ENCODE data around the gene NUPR1. TPM values are rescaled to one million over a fixed set of nuclear protein-coding genes. Genes with fewer than 3 reads are reported as not detected.
"Not testable (repeated sequence)": the region's sequence is repeated elsewhere in the genome, so short reads cannot be mapped to it uniquely, and the experiment has no call there.

The NUPR1 gene
- total and polyA plus RNA-seq, 2 of the 13 experiments (the other 11 are each of a cell fraction or from before 2014, with no cell fraction given): 18.0 to 25.6 TPM

- no peak for TF ChIP-seq ZBTB49 (CRISPR knock-in tag; IDR thresholded peaks at IDR 0.05; ENCODE audit: borderline replicate concordance)
- 0 out of 2 replicates have a peak, but pooled peaks have one; percentile 32 for TF ChIP-seq NRL (CRISPR knock-in tag; IDR thresholded peaks at IDR 0.05; ENCODE audit: borderline replicate concordance)
- TF ChIP-seq NFE2L1 (CRISPR knock-in tag; IDR thresholded peaks at IDR 0.05; ENCODE audit: borderline replicate concordance): 0 out of 2 replicates have a peak, but pooled peaks have one; percentile 16
- 0 out of 2 replicates have a peak, but pooled peaks have one; percentile 17 for TF ChIP-seq NBN (conservative IDR thresholded peaks at IDR 0.05)
- TF ChIP-seq POGZ (CRISPR knock-in tag; IDR thresholded peaks at IDR 0.05): no peak
- no peak for TF ChIP-seq SMC3 (IDR thresholded peaks at IDR 0.05; ENCODE audit: low read length)
- 0 out of 2 replicates have a peak, but pooled peaks have one; percentile 72 for TF ChIP-seq NONO (IDR thresholded peaks at IDR 0.05)
- no peak for TF ChIP-seq NONO (CRISPR knock-in tag; conservative IDR thresholded peaks at IDR 0.05)
- TF ChIP-seq ZNF207 (IDR thresholded peaks at IDR 0.05; ENCODE audit: borderline replicate concordance): peak; percentile 81; the same call in 1 of the 2 replicates
Observed at GRCh38 chr16:28501258-28502232, 37.2 kb downstream of the NUPR1 start (continued).

- FAIRE-seq; H3K36me3 ChIP-seq (replicated peaks in 1 of 2; ENCODE audit: control insufficient read depth in 1 of 2, insufficient read depth in 2 of 2, low read length in 2 of 2); H3K9me3 ChIP-seq (ENCODE audit: low read length); CTCF ChIA-PET (ENCODE audit: low intra/inter-chr PET ratio, low total read pairs); ATAC-seq; in situ Hi-C loops (cut with HindIII; ENCODE audit: extremely low pct_ligation_motif_present, low pct_unique_long_range_greater_than_20kb); H4K20me1 ChIP-seq (ENCODE audit: insufficient read depth, low read length); H3K4me3 ChIP-seq (replicated peaks in 1 of 3; ENCODE audit: insufficient read depth in 1 of 3, low read depth in 2 of 3, low read length in 3 of 3); intact Hi-C loops (cut with micrococcal nuclease; ENCODE audit: unreplicated experiment); POLR2A ChIA-PET; H3K9ac ChIP-seq (ENCODE audit: insufficient read depth, low read depth, low read length); H3K27ac ChIP-seq (ENCODE audit: extremely low read length, insufficient read depth, low read length); BruUV-seq (replicated peaks); H2AFZ ChIP-seq (ENCODE audit: low read length); H3K4me2 ChIP-seq (ENCODE audit: low read depth, low read length); DNase-seq (ENCODE audit: low spot score); H3K79me2 ChIP-seq (ENCODE audit: insufficient read depth, low read length): not testable (repeated sequence)
- Histone ChIP-seq H3K4me1 (ENCODE audit: insufficient read depth, low read length) (peaks cover 26% of the 10 kb centered on the region), H3K27me3 (ENCODE audit: control insufficient read depth in 1 of 2, insufficient read depth in 2 of 2, low read length in 2 of 2) (peaks cover 13 to 45% of the 10 kb centered on the region in 2 experiments)
- 61% methylated on average over 18 of the region's 18 CpGs for WGBS (ENCODE audit: low lambda C conversion rate)
Observed at GRCh38 chr16:28500476-28501180, 38.1 kb downstream of the NUPR1 start.
